Keratinocyte (primary cell): ENCODE results near the gene SPRTN. TPM values are rescaled to one million over a fixed set of nuclear protein-coding genes. Genes with fewer than 3 reads are reported as not detected.

Source experiments
- DNase-seq: peaks from one replicate; pipeline ENCODE4 v3.0.0-alpha.2; 2011; ENCODE audit warnings: low read depth, missing footprints, low spot score
- FAIRE-seq: peaks from 2 replicates; lab custom pipeline; 2011; peaks lifted over from hg19 to GRCh38; lab: Jason Lieb, UNC
- H2AFZ ChIP-seq: 2 replicates; pipeline ENCODE4 v1.6.0; 2012; ENCODE audit warnings: low read length, control low read depth, inconsistent platforms; ENCODE audit not compliant: control insufficient read depth
- H3K27ac ChIP-seq: 2 replicates; pipeline ENCODE4 v1.5.1; 2011; ENCODE audit warnings: low read length; ENCODE audit not compliant: control insufficient read depth, insufficient read depth
- H3K27me3 ChIP-seq: 3 replicates; pipeline ENCODE4 v1.6.0; 2011; ENCODE audit warnings: low read length; ENCODE audit not compliant: control insufficient read depth, insufficient read depth; ENCODE audit errors: extremely low read depth
- H3K36me3 ChIP-seq, 2 experiments: 2 replicates in 1 of 2; 3 replicates in 1 of 2; pipeline ENCODE4 v1.5.1; 2011; ENCODE audit warnings: low read length in 2 of 2, mild to moderate bottlenecking in 1 of 2; ENCODE audit not compliant: control insufficient read depth in 2 of 2, insufficient read depth in 2 of 2; ENCODE audit errors: extremely low read depth in 1 of 2
- H3K4me1 ChIP-seq: 3 replicates; pipeline ENCODE4 v1.5.1; 2011; ENCODE audit warnings: low read length; ENCODE audit not compliant: control insufficient read depth, insufficient read depth; ENCODE audit errors: extremely low read depth
- H3K4me2 ChIP-seq: 3 replicates; pipeline ENCODE4 v1.6.0; 2011; ENCODE audit warnings: low read depth, low read length; ENCODE audit not compliant: control insufficient read depth, insufficient read depth; ENCODE audit errors: extremely low read depth
- H3K4me3 ChIP-seq, 3 experiments: fragments of 200-600 bp in 1 of 3; sonication (generic) in 1 of 3; 2 replicates in 2 of 3; 3 replicates in 1 of 3; pipeline ENCODE4 v1.5.1; 2011 to 2016; ENCODE audit warnings: low read length in 3 of 3, mild to moderate bottlenecking in 3 of 3, control low read depth in 2 of 3, inconsistent platforms in 1 of 3, low read depth in 1 of 3, mixed read lengths in 1 of 3, mixed run types in 1 of 3, moderate library complexity in 1 of 3; ENCODE audit not compliant: control insufficient read depth in 2 of 3, insufficient read depth in 2 of 3; ENCODE audit errors: extremely low read depth in 1 of 3
- H3K79me2 ChIP-seq: 2 replicates; pipeline ENCODE4 v1.6.0; 2012; ENCODE audit warnings: low read length; ENCODE audit not compliant: control insufficient read depth, insufficient read depth
- H3K9ac ChIP-seq: 3 replicates; pipeline ENCODE4 v1.6.0; 2011; ENCODE audit warnings: low read length; ENCODE audit not compliant: control insufficient read depth, insufficient read depth; ENCODE audit errors: extremely low read depth
- H3K9me1 ChIP-seq: 3 replicates; pipeline ENCODE4 v1.6.0; 2011; ENCODE audit warnings: low read length; ENCODE audit not compliant: control insufficient read depth, insufficient read depth; ENCODE audit errors: extremely low read depth
- H3K9me3 ChIP-seq: 2 replicates; pipeline ENCODE4 v1.5.1; 2012; ENCODE audit warnings: low read depth, low read length; ENCODE audit not compliant: control insufficient read depth
- H4K20me1 ChIP-seq: 3 replicates; pipeline ENCODE4 v1.6.0; 2011; ENCODE audit warnings: low read length; ENCODE audit not compliant: control insufficient read depth, insufficient read depth; ENCODE audit errors: extremely low read depth
- EZH2 ChIP-seq: IDR thresholded peaks from one replicate; pipeline ENCODE4 v1.6.1; 2012; ENCODE audit warnings: inconsistent platforms, mild to moderate bottlenecking, low read length, moderate library complexity
- dilution Hi-C: fragments of 300-500 bp; cut with MboI; formaldehyde crosslinking; loops from one replicate; pipeline ENCODE4 v1.7.0; 2020; ENCODE audit warnings: low sequenced_read_pairs; ENCODE audit not compliant: extremely low pct_ligation_motif_present
- polyA plus RNA-seq, 5 experiments: library from polyadenylated mRNA; depleted of rRNA in 3 of 5; stranded (reverse) in 3 of 5; stranded (forward) in 1 of 5; unstranded in 1 of 5; fragments of >200 nt; gene quantifications; 1 replicate in 1 of 5; 2 replicates in 3 of 5; 3 replicates in 1 of 5; pipeline versions ENCODE4 v1.2.1 to v1.2.3, GENCODE V29; 2011 to 2012; ENCODE audit warnings: missing spikeins in 2 of 5, low read depth in 1 of 5, low replicate concordance in 1 of 5
- TF ChIP-seq, protein P1 (sequence below), 3 experiments: IDR thresholded peaks in 1 of 3; conservative IDR thresholded peaks in 1 of 3; optimal IDR thresholded peaks in 1 of 3; 2 replicates in 2 of 3; 3 replicates in 1 of 3; pipeline versions ENCODE3 to v1.5.1; 2011; ENCODE audit warnings: low read length in 3 of 3, mild to moderate bottlenecking in 3 of 3, moderate library complexity in 2 of 3, control low read depth in 1 of 3, inconsistent platforms in 1 of 3; ENCODE audit not compliant: insufficient read depth in 2 of 3; ENCODE audit errors: extremely low read depth in 1 of 3

SPRTN gene
- polyA plus RNA-seq, 1 donor (not counting 4 experiments of a cell fraction or from before 2014, with no cell fraction given), result 17.4 TPM

- Histone ChIP-seq H3K36me3 (peaks cover 3 to 8% of the 10 kb centered on the region in 2 experiments), H3K9me1 (no peaks in the 10 kb centered on the region), H3K27ac (peak within 1 kb of the TSS; percentile 100), H2AFZ (peak within 1 kb of the TSS; percentile 98), H3K27me3 (no peaks in the 10 kb centered on the region), H3K9me3 (no peaks in the 10 kb centered on the region), H3K4me1 (peaks cover 45% of the 10 kb centered on the region), H4K20me1 (peaks cover 18% of the 10 kb centered on the region), H3K79me2 (peaks cover 80% of the 10 kb centered on the region), H3K9ac (peak within 1 kb of the TSS; percentile 99), H3K4me2 (peak within 1 kb of the TSS; percentile 94), H3K4me3 (peak within 1 kb of the TSS; percentile 69 to 98 (median 90))
- dilution Hi-C loops, result no loop called here
- TF ChIP-seq EZH2, result no peak
- TF ChIP-seq, protein P1, sequence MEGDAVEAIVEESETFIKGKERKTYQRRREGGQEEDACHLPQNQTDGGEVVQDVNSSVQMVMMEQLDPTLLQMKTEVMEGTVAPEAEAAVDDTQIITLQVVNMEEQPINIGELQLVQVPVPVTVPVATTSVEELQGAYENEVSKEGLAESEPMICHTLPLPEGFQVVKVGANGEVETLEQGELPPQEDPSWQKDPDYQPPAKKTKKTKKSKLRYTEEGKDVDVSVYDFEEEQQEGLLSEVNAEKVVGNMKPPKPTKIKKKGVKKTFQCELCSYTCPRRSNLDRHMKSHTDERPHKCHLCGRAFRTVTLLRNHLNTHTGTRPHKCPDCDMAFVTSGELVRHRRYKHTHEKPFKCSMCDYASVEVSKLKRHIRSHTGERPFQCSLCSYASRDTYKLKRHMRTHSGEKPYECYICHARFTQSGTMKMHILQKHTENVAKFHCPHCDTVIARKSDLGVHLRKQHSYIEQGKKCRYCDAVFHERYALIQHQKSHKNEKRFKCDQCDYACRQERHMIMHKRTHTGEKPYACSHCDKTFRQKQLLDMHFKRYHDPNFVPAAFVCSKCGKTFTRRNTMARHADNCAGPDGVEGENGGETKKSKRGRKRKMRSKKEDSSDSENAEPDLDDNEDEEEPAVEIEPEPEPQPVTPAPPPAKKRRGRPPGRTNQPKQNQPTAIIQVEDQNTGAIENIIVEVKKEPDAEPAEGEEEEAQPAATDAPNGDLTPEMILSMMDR (optimal IDR thresholded peaks at IDR 0.05 in 1 of 3, IDR thresholded peaks at IDR 0.05 in 1 of 3, conservative IDR thresholded peaks at IDR 0.05 in 1 of 3; ENCODE audit: extremely low read depth in 1 of 3, insufficient read depth in 2 of 3, low read length in 3 of 3), result no peak
- DNase-seq, result peak; percentile 87
- peak; percentile 77 for FAIRE-seq
Measured at GRCh38 chr1:231337472-231338269, 422 bp upstream of the SPRTN start, which contains the start of gene EXOC8. TSS of gene EXOC8 (minus strand) at chr1:231337852. CDS start at chr1:231337745, 107 bp downstream.

GRCh38 chr1:231340328-231341013 is 2.4 kb downstream of the SPRTN start:
- Histone ChIP-seq H3K4me2 (peak overlapping the region; percentile 94), H3K27me3 (no peaks in the 10 kb centered on the region), H3K9ac (peak overlapping the region; percentile 99), H3K9me1 (no peaks in the 10 kb centered on the region), H3K4me3 (peak overlapping the region; percentile 0 to 90 (median 67)), H3K36me3 (peaks cover 6 to 8% of the 10 kb centered on the region in 2 experiments), H4K20me1 (peaks cover 10% of the 10 kb centered on the region), H3K4me1 (peaks cover 22% of the 10 kb centered on the region), H2AFZ (peak overlapping the region; percentile 77), H3K79me2 (peaks cover 66% of the 10 kb centered on the region), H3K9me3 (no peaks in the 10 kb centered on the region), H3K27ac (peak overlapping the region; percentile 100)
- TF ChIP-seq, protein P1 (optimal IDR thresholded peaks at IDR 0.05 in 1 of 3, IDR thresholded peaks at IDR 0.05 in 1 of 3, conservative IDR thresholded peaks at IDR 0.05 in 1 of 3; ENCODE audit: extremely low read depth in 1 of 3, insufficient read depth in 2 of 3, low read length in 3 of 3), result no peak
- no peak for TF ChIP-seq EZH2
- dilution Hi-C loops, result no loop called here
- DNase-seq, result no peak
- no peak for FAIRE-seq
